Ovary (tissue), 3 donors: ENCODE results near the gene KDM4E.
"Not testable (repeated sequence)": the region's sequence is repeated elsewhere in the genome, so short reads cannot be mapped to it uniquely, and the experiment has no call there.

ENCODE experiments used
- CTCF ChIP-seq, 3 donors: fragments of 450-650 bp in 2 of 3; fragments of 200-600 bp in 1 of 3; IDR thresholded peaks; one replicate each; pipeline versions ENCODE4 v1.5.1 to v1.8.0; 2016 to 2022; ENCODE audit warnings: antibody characterized with exemption in 3 of 3, mild to moderate bottlenecking in 1 of 3
- POLR2A ChIP-seq: fragments of 450-650 bp; IDR thresholded peaks from one replicate; pipeline ENCODE4 v1.6.1; 2017; ENCODE audit warnings: antibody characterized with exemption, mild to moderate bottlenecking, moderate library complexity
- donor health status: DM: no; HTN: no; CAD: no.

- not testable (repeated sequence) for TF ChIP-seq CTCF (IDR thresholded peaks at IDR 0.05); POLR2A
These were observed 24.1 kb downstream of the KDM4E start, which contains the start of gene KDM4F for GRCh38 chr11:95049122-95049521.
